GM19468 (cell line): ENCODE results near the gene SORBS1.

Experiments used
- ATAC-seq: cut with Tn5 transposase; IDR thresholded peaks from one replicate; pipeline ENCODE4 v1.9.1; 2021; ENCODE audit warnings: mild to moderate bottlenecking, moderate library complexity, moderate number of reproducible peaks; ENCODE audit not compliant: unreplicated experiment; ENCODE audit errors: extremely low read depth

The SORBS1 gene

DNA sequence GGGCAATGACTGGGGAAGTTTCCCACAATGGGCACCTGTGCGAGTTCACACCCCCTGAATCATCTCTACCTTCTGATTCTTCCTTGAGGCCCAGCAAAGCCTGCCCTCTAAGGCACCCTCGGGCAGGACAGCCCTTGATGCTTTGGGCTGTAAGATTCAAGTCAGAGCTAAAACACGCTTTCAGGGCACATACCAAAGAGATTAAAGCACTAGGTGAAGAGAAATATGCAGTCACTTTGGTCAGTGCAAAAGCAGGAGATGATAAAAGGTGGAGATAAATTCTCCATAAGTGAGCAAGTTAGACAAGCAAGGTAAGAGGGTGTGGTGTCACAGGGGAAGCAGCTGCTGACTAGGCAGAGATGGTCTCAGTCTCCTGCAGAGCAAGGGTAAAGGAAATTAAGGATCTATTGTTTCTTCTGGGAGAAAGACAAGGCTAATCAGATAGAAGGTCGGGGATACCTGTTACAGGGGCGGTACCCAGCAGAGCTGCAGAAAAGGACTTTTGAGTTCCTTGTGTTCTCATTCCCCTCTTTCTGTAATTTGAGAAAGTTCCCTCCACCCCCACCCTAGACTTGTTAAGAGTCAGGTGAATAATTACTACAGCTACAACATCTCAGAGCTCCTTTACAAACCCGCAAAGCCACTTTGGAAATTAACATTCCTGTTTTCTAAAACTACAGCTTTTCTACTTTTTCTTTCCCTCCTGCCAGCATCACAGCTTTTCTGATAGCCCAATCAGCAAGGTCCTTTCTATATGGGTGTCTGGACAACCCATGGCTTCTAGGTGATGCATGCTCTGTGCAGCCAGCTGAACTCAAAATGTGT is 296.7 kb downstream of the SORBS1 start:
- no peak for ATAC-seq

DNA sequence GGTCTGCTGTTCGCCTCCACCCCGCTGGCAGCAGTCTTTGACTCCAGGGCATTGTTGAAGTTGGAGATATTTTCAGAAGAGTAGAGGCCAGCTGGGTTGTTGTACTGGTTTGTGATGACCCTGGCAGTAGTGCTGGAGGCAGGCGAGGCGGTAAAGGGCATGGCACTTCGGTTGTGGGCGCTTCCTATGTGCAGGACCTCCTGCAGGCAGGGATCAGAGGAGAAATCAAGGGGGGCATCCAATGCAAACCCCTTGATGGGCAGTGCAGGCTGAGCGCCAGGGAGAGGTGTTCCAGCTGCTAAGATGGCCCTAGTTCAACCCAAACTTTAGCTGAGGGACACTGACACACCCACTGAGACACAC is 297.3 kb downstream of the SORBS1 start:
- no peak for ATAC-seq

DNA sequence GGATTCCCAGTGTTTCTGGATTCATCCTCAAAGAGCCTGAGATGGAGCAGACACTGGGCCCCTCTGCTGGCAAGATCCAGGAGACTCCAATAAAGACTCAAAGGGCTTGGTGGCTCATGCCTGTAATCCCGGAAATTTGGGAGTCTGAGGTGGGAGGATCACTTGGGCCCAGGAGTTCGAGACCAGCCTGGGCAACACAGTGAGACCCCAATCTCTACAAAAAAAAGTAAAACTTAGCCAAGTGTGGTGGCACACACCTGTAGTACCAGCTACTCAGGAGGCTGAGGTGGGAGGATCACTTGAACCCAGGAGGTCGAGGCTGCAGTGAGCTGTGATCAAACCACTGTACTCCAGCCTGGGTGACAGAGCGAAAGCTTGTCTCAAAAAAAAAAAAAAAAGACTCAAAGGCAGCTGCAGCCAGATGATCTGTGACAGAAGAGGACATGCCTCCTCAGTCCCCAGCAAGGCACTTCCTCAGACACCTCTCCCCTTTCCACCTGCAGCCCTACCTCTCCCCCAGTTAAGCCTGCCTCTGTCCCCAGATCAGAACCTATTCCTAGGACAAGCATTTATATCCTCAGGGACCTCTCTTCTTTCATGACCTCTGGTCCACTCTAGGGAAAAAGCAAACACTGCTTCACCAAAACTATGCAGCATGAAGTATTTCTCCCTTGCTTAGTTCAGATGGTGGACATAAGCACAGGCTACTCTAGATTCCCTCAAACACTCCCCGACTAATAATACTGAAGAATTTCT is 298.2 kb downstream of the SORBS1 start:
- ATAC-seq = no peak

DNA sequence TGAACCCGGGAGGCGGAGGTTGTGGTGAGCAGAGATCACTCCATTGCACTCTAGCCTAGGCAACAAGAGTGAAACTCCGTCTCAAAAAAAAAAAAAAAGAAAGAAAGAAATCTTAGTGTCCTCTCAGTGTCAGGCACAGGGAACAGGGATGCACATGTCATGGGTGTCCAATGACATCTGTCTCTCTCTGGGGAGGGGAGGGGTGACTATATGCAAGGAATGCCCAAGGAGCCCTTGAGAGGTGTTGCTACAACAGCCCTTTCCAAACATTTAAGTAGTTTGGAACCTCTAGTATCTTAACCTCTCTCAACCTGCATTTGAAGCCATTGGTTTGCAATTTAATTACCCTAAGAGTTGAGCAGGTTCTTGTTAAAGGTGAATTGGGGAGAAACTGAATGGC is 299.2 kb downstream of the SORBS1 start:
- ATAC-seq = no peak
